ENCODE results near the gene HCFC1R1.

The HCFC1R1 gene

DNA sequence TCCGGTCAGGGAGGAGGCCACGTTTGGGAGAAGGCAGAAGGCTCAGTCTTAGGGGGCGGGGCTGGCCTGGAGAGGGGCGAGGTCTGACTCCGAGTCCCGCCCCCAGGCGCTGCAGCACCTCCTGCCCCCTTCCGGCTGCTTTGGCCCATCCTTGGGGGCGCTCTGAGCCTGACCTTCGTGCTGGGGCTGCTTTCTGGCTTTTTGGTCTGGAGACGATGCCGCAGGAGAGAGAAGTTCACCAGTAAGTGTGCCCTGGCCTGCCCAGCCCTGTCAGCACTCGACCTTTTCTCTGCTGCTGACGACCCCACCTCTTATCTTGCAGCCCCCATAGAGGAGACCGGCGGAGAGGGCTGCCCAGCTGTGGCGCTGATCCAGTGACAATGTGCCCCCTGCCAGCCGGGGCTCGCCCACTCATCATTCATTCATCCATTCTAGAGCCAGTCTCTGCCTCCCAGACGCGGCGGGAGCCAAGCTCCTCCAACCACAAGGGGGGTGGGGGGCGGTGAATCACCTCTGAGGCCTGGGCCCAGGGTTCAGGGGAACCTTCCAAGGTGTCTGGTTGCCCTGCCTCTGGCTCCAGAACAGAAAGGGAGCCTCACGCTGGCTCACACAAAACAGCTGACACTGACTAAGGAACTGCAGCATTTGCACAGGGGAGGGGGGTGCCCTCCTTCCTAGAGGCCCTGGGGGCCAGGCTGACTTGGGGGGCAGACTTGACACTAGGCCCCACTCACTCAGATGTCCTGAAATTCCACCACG lies 2.1 kb downstream of the HCFC1R1 start (continued):
- no peak for TF ChIP-seq ZNF37A (tag by site-specific recombination; IDR thresholded peaks at IDR 0.05)
- peak; percentile 10; the same call in 1 of the 2 replicates for TF ChIP-seq SP3 (tag by site-specific recombination; IDR thresholded peaks at IDR 0.05)
- TF ChIP-seq ZNF571 (tag by site-specific recombination; IDR thresholded peaks at IDR 0.05): no peak
- TF ChIP-seq ZBTB20 (tag by site-specific recombination; IDR thresholded peaks at IDR 0.05): peak; percentile 12; the same call in 1 of the 2 replicates
- TF ChIP-seq KLF10 (tag by site-specific recombination; IDR thresholded peaks at IDR 0.05): 0 out of 2 replicates have a peak, but pooled peaks have one; percentile 10
- TF ChIP-seq ZNF292 (tag by site-specific recombination; IDR thresholded peaks at IDR 0.05; ENCODE audit: borderline replicate concordance, low read depth): no peak
- no peak for TF ChIP-seq ZNF660 (tag by site-specific recombination; IDR thresholded peaks at IDR 0.05)
- TF ChIP-seq TRIM28 (IDR thresholded peaks at IDR 0.05; ENCODE audit: borderline replicate concordance, low read length): no peak
- peak; percentile 77 for TF ChIP-seq GLIS2 (tag by site-specific recombination; IDR thresholded peaks at IDR 0.05)
- no peak for TF ChIP-seq ZNF114 (tag by site-specific recombination; IDR thresholded peaks at IDR 0.05)
- TF ChIP-seq KLF1 (tag by site-specific recombination; IDR thresholded peaks at IDR 0.05): no peak
- TF ChIP-seq YY2 (tag by site-specific recombination; IDR thresholded peaks at IDR 0.05): no peak
- TF ChIP-seq ZNF548 (tag by site-specific recombination; IDR thresholded peaks at IDR 0.05): no peak
- TF ChIP-seq ZNF10 (tag by site-specific recombination; IDR thresholded peaks at IDR 0.05): 0 out of 2 replicates have a peak, but pooled peaks have one; percentile 14
- TF ChIP-seq, protein P1, sequence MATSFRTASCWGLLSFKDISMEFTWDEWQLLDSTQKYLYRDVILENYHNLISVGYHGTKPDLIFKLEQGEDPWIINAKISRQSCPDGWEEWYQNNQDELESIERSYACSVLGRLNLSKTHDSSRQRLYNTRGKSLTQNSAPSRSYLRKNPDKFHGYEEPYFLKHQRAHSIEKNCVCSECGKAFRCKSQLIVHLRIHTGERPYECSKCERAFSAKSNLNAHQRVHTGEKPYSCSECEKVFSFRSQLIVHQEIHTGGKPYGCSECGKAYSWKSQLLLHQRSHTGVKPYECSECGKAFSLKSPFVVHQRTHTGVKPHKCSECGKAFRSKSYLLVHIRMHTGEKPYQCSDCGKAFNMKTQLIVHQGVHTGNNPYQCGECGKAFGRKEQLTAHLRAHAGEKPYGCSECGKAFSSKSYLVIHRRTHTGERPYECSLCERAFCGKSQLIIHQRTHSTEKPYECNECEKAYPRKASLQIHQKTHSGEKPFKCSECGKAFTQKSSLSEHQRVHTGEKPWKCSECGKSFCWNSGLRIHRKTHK (tag by site-specific recombination; IDR thresholded peaks at IDR 0.05): no peak
- TF ChIP-seq, protein P2, sequence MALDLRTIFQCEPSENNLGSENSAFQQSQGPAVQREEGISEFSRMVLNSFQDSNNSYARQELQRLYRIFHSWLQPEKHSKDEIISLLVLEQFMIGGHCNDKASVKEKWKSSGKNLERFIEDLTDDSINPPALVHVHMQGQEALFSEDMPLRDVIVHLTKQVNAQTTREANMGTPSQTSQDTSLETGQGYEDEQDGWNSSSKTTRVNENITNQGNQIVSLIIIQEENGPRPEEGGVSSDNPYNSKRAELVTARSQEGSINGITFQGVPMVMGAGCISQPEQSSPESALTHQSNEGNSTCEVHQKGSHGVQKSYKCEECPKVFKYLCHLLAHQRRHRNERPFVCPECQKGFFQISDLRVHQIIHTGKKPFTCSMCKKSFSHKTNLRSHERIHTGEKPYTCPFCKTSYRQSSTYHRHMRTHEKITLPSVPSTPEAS (tag by site-specific recombination; IDR thresholded peaks at IDR 0.05): no peak
- no peak for TF ChIP-seq ZNF175 (tag by site-specific recombination; IDR thresholded peaks at IDR 0.05)
- no peak for TF ChIP-seq SCRT1 (tag by site-specific recombination; IDR thresholded peaks at IDR 0.05; ENCODE audit: borderline replicate concordance)
- TF ChIP-seq ZNF24 (tag by site-specific recombination; IDR thresholded peaks at IDR 0.05): peak; percentile 96
- no peak for TF ChIP-seq GFI1B (tag by site-specific recombination; IDR thresholded peaks at IDR 0.05)
- no peak for TF ChIP-seq ZNF423 (tag by site-specific recombination; IDR thresholded peaks at IDR 0.05)
- TF ChIP-seq GLIS1 (tag by site-specific recombination; IDR thresholded peaks at IDR 0.05): peak; percentile 98
- no peak for TF ChIP-seq MYNN (tag by site-specific recombination; IDR thresholded peaks at IDR 0.05; ENCODE audit: borderline replicate concordance)
- TF ChIP-seq, protein P3, sequence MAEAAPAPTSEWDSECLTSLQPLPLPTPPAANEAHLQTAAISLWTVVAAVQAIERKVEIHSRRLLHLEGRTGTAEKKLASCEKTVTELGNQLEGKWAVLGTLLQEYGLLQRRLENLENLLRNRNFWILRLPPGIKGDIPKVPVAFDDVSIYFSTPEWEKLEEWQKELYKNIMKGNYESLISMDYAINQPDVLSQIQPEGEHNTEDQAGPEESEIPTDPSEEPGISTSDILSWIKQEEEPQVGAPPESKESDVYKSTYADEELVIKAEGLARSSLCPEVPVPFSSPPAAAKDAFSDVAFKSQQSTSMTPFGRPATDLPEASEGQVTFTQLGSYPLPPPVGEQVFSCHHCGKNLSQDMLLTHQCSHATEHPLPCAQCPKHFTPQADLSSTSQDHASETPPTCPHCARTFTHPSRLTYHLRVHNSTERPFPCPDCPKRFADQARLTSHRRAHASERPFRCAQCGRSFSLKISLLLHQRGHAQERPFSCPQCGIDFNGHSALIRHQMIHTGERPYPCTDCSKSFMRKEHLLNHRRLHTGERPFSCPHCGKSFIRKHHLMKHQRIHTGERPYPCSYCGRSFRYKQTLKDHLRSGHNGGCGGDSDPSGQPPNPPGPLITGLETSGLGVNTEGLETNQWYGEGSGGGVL (tag by site-specific recombination; IDR thresholded peaks at IDR 0.05): peak; percentile 88
- no peak for TF ChIP-seq ZNF792 (tag by site-specific recombination; IDR thresholded peaks at IDR 0.05)
- TF ChIP-seq, protein P4, sequence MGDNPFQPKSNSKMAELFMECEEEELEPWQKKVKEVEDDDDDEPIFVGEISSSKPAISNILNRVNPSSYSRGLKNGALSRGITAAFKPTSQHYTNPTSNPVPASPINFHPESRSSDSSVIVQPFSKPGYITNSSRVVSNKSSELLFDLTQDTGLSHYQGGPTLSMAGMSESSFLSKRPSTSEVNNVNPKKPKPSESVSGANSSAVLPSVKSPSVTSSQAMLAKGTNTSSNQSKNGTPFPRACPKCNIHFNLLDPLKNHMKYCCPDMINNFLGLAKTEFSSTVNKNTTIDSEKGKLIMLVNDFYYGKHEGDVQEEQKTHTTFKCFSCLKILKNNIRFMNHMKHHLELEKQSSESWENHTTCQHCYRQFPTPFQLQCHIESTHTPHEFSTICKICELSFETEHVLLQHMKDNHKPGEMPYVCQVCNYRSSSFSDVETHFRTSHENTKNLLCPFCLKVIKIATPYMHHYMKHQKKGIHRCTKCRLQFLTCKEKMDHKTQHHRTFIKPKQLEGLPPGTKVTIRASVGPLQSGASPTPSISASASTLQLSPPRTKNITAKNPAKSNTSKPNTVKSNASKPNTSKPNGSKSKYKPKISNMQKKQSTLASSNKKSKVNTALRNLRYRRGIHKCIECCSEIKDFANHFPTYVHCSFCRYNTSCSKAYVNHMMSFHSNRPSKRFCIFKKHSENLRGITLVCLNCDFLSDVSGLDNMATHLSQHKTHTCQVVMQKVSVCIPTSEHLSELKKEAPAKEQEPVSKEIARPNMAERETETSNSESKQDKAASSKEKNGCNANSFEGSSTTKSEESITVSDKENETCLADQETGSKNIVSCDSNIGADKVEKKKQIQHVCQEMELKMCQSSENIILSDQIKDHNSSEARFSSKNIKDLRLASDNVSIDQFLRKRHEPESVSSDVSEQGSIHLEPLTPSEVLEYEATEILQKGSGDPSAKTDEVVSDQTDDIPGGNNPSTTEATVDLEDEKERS (tag by site-specific recombination; IDR thresholded peaks at IDR 0.05): no peak
- TF ChIP-seq HOXA7 (CRISPR knock-in tag; IDR thresholded peaks at IDR 0.05; ENCODE audit: borderline replicate concordance): no peak
- TF ChIP-seq MEIS1 (CRISPR knock-in tag; IDR thresholded peaks at IDR 0.05; ENCODE audit: borderline replicate concordance): no peak
- TF ChIP-seq BCL11B (tag by site-specific recombination; IDR thresholded peaks at IDR 0.05; ENCODE audit: low read depth): no peak
- TF ChIP-seq, protein P5, sequence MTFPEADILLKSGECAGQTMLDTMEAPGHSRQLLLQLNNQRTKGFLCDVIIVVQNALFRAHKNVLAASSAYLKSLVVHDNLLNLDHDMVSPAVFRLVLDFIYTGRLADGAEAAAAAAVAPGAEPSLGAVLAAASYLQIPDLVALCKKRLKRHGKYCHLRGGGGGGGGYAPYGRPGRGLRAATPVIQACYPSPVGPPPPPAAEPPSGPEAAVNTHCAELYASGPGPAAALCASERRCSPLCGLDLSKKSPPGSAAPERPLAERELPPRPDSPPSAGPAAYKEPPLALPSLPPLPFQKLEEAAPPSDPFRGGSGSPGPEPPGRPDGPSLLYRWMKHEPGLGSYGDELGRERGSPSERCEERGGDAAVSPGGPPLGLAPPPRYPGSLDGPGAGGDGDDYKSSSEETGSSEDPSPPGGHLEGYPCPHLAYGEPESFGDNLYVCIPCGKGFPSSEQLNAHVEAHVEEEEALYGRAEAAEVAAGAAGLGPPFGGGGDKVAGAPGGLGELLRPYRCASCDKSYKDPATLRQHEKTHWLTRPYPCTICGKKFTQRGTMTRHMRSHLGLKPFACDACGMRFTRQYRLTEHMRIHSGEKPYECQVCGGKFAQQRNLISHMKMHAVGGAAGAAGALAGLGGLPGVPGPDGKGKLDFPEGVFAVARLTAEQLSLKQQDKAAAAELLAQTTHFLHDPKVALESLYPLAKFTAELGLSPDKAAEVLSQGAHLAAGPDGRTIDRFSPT (tag by site-specific recombination; IDR thresholded peaks at IDR 0.05): peak; percentile 91
- TF ChIP-seq SCRT2 (tag by site-specific recombination; IDR thresholded peaks at IDR 0.05): no peak
- no peak for TF ChIP-seq OVOL3 (tag by site-specific recombination; IDR thresholded peaks at IDR 0.05)

Data from HEK293 (cell line).